ENCODE measurements around the gene HCRT.
"Not testable (repeated sequence)": the region's sequence is repeated elsewhere in the genome, so short reads cannot be mapped to it uniquely, and the experiment has no call there.

The HCRT gene

GRCh38 chr17:42211921-42212341 is 26.7 kb upstream of the HCRT start:
- not testable (repeated sequence) for H3K4me3 ChIP-seq (ENCODE audit: low read depth, low read length); H3K4me1 ChIP-seq (ENCODE audit: control insufficient read depth, insufficient read depth, low read length)

GRCh38 chr17:42210046-42210445 is 24.8 kb upstream of the HCRT start:
- Histone ChIP-seq H3K9me3 (ENCODE audit: control insufficient read depth, insufficient read depth, low read length) (no peaks in the 10 kb centered on the region), H3K36me3 (ENCODE audit: control insufficient read depth, insufficient read depth, low read length) (peaks cover 13% of the 10 kb centered on the region), H3K4me1 (ENCODE audit: control insufficient read depth, insufficient read depth, low read length) (no peaks in the 10 kb centered on the region), H3K9ac (ENCODE audit: low read depth, low read length) (no peak overlapping the region), H3K4me3 (ENCODE audit: low read depth, low read length) (no peak overlapping the region), H3K27me3 (ENCODE audit: control insufficient read depth, insufficient read depth, low read length) (no peaks in the 10 kb centered on the region)

More at GRCh38 chr17:42211921-42212341, 26.7 kb upstream of the HCRT start:
- H3K9me3 ChIP-seq (ENCODE audit: control insufficient read depth, insufficient read depth, low read length); H3K9ac ChIP-seq (ENCODE audit: low read depth, low read length); H3K27me3 ChIP-seq (ENCODE audit: control insufficient read depth, insufficient read depth, low read length): not testable (repeated sequence)
- H3K36me3 ChIP-seq (ENCODE audit: control insufficient read depth, insufficient read depth, low read length), result peaks cover 16% of the 10 kb centered on the region

GRCh38 chr17:42206153-42206612 is 20.9 kb upstream of the HCRT start:
- H3K4me3 ChIP-seq (ENCODE audit: low read depth, low read length); H3K9me3 ChIP-seq (ENCODE audit: control insufficient read depth, insufficient read depth, low read length); H3K4me1 ChIP-seq (ENCODE audit: control insufficient read depth, insufficient read depth, low read length); H3K9ac ChIP-seq (ENCODE audit: low read depth, low read length); H3K27me3 ChIP-seq (ENCODE audit: control insufficient read depth, insufficient read depth, low read length): not testable (repeated sequence)
- H3K36me3 ChIP-seq (ENCODE audit: control insufficient read depth, insufficient read depth, low read length), result peaks cover 25% of the 10 kb centered on the region

GRCh38 chr17:42203354-42203753 is 18.1 kb upstream of the HCRT start:
- no peak overlapping the region for H3K9ac ChIP-seq (ENCODE audit: low read depth, low read length)
- H3K9me3 ChIP-seq (ENCODE audit: control insufficient read depth, insufficient read depth, low read length), result no peaks in the 10 kb centered on the region
- H3K4me3 ChIP-seq (ENCODE audit: low read depth, low read length), result no peak overlapping the region
- H3K27me3 ChIP-seq (ENCODE audit: control insufficient read depth, insufficient read depth, low read length), result no peaks in the 10 kb centered on the region
- H3K4me1 ChIP-seq (ENCODE audit: control insufficient read depth, insufficient read depth, low read length), result no peaks in the 10 kb centered on the region
- peaks cover 13% of the 10 kb centered on the region for H3K36me3 ChIP-seq (ENCODE audit: control insufficient read depth, insufficient read depth, low read length)

GRCh38 chr17:42202696-42203095 is 17.4 kb upstream of the HCRT start:
- Histone ChIP-seq H3K4me3 (ENCODE audit: low read depth, low read length) (no peak overlapping the region), H3K4me1 (ENCODE audit: control insufficient read depth, insufficient read depth, low read length) (no peaks in the 10 kb centered on the region), H3K27me3 (ENCODE audit: control insufficient read depth, insufficient read depth, low read length) (no peaks in the 10 kb centered on the region), H3K9ac (ENCODE audit: low read depth, low read length) (no peak overlapping the region), H3K36me3 (ENCODE audit: control insufficient read depth, insufficient read depth, low read length) (peaks cover 13% of the 10 kb centered on the region), H3K9me3 (ENCODE audit: control insufficient read depth, insufficient read depth, low read length) (no peaks in the 10 kb centered on the region)

- no peak overlapping the region for H3K4me3 ChIP-seq (ENCODE audit: low read depth, low read length)
- H3K9ac ChIP-seq (ENCODE audit: low read depth, low read length), result no peak overlapping the region
- H3K4me1 ChIP-seq (ENCODE audit: control insufficient read depth, insufficient read depth, low read length), result no peaks in the 10 kb centered on the region
- H3K9me3 ChIP-seq (ENCODE audit: control insufficient read depth, insufficient read depth, low read length), result no peaks in the 10 kb centered on the region
- H3K27me3 ChIP-seq (ENCODE audit: control insufficient read depth, insufficient read depth, low read length), result no peaks in the 10 kb centered on the region
- peaks cover 13% of the 10 kb centered on the region for H3K36me3 ChIP-seq (ENCODE audit: control insufficient read depth, insufficient read depth, low read length)
Measured at GRCh38 chr17:42202159-42202558, 16.9 kb upstream of the HCRT start.

GRCh38 chr17:42201458-42201772 is 16.2 kb upstream of the HCRT start:
- H3K36me3 ChIP-seq (ENCODE audit: control insufficient read depth, insufficient read depth, low read length), result peaks cover 13% of the 10 kb centered on the region
- no peaks in the 10 kb centered on the region for H3K27me3 ChIP-seq (ENCODE audit: control insufficient read depth, insufficient read depth, low read length)
- no peak overlapping the region for H3K9ac ChIP-seq (ENCODE audit: low read depth, low read length)
- H3K9me3 ChIP-seq (ENCODE audit: control insufficient read depth, insufficient read depth, low read length), result no peaks in the 10 kb centered on the region
- no peak overlapping the region for H3K4me3 ChIP-seq (ENCODE audit: low read depth, low read length)
- H3K4me1 ChIP-seq (ENCODE audit: control insufficient read depth, insufficient read depth, low read length), result no peaks in the 10 kb centered on the region

GRCh38 chr17:42200706-42201457 is 15.6 kb upstream of the HCRT start:
- Histone ChIP-seq H3K4me3 (ENCODE audit: low read depth, low read length) (no peak overlapping the region), H3K9me3 (ENCODE audit: control insufficient read depth, insufficient read depth, low read length) (no peaks in the 10 kb centered on the region), H3K4me1 (ENCODE audit: control insufficient read depth, insufficient read depth, low read length) (no peaks in the 10 kb centered on the region), H3K9ac (ENCODE audit: low read depth, low read length) (no peak overlapping the region), H3K36me3 (ENCODE audit: control insufficient read depth, insufficient read depth, low read length) (peaks cover 13% of the 10 kb centered on the region), H3K27me3 (ENCODE audit: control insufficient read depth, insufficient read depth, low read length) (no peaks in the 10 kb centered on the region)

- Histone ChIP-seq H3K36me3 (ENCODE audit: control insufficient read depth, insufficient read depth, low read length) (peaks cover 10% of the 10 kb centered on the region), H3K27me3 (ENCODE audit: control insufficient read depth, insufficient read depth, low read length) (no peaks in the 10 kb centered on the region), H3K9me3 (ENCODE audit: control insufficient read depth, insufficient read depth, low read length) (no peaks in the 10 kb centered on the region), H3K9ac (ENCODE audit: low read depth, low read length) (no peak overlapping the region), H3K4me1 (ENCODE audit: control insufficient read depth, insufficient read depth, low read length) (no peaks in the 10 kb centered on the region), H3K4me3 (ENCODE audit: low read depth, low read length) (no peak overlapping the region)
Measured at GRCh38 chr17:42199416-42200011, 14.3 kb upstream of the HCRT start.

- no peaks in the 10 kb centered on the region for H3K4me1 ChIP-seq (ENCODE audit: control insufficient read depth, insufficient read depth, low read length)
- H3K9ac ChIP-seq (ENCODE audit: low read depth, low read length), result no peak overlapping the region
Measured at GRCh38 chr17:42198897-42199296, 13.6 kb upstream of the HCRT start.

GRCh38 chr17:42197564-42198156 is 12.4 kb upstream of the HCRT start:
- H3K9me3 ChIP-seq (ENCODE audit: control insufficient read depth, insufficient read depth, low read length), result no peaks in the 10 kb centered on the region
- H3K27me3 ChIP-seq (ENCODE audit: control insufficient read depth, insufficient read depth, low read length), result no peaks in the 10 kb centered on the region
- H3K4me1 ChIP-seq (ENCODE audit: control insufficient read depth, insufficient read depth, low read length), result no peaks in the 10 kb centered on the region
- no peak overlapping the region for H3K4me3 ChIP-seq (ENCODE audit: low read depth, low read length)
- no peak overlapping the region for H3K9ac ChIP-seq (ENCODE audit: low read depth, low read length)
- peaks cover 4% of the 10 kb centered on the region for H3K36me3 ChIP-seq (ENCODE audit: control insufficient read depth, insufficient read depth, low read length)

More at GRCh38 chr17:42198897-42199296, 13.6 kb upstream of the HCRT start:
- no peaks in the 10 kb centered on the region for H3K9me3 ChIP-seq (ENCODE audit: control insufficient read depth, insufficient read depth, low read length)
- peaks cover 6% of the 10 kb centered on the region for H3K36me3 ChIP-seq (ENCODE audit: control insufficient read depth, insufficient read depth, low read length)
- H3K27me3 ChIP-seq (ENCODE audit: control insufficient read depth, insufficient read depth, low read length), result no peaks in the 10 kb centered on the region
- no peak overlapping the region for H3K4me3 ChIP-seq (ENCODE audit: low read depth, low read length)

All from iPS-15b (cell line).